ENCODE measurements around the gene NAT8L.

DNA sequence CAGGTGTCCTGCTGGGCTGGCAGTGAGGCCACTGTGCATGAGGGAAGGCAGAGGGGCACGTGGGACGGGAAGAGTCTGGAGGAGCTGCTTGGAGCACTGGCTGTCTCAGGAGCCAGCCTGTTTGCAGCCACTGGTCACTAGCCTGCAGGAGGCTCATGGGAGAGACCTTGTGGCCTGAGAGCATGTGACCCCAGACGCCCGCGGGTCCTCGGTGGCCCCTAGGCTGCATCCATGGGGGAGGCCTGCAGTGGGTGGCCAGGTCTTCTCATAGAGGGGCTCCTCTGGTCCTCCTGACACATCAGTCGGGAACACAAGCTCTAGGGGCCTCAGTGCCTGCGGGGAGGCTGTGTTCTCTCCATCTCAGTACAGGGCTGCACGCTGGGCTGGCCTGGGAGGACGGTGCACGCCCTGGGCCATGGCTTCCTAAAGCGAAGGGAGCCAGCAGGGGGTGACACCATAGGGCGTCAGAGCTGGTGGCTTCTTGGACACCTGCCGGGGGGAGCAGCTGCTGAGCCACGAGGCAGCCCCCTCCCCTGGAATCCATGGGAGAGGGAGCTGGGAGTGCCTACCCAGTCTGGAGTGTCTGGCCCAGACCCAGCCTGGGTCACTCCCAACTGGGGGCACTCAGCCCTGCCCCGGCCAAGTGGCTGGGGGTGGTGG, 12.3 kb downstream of the NAT8L start:
- TF ChIP-seq, protein P1, sequence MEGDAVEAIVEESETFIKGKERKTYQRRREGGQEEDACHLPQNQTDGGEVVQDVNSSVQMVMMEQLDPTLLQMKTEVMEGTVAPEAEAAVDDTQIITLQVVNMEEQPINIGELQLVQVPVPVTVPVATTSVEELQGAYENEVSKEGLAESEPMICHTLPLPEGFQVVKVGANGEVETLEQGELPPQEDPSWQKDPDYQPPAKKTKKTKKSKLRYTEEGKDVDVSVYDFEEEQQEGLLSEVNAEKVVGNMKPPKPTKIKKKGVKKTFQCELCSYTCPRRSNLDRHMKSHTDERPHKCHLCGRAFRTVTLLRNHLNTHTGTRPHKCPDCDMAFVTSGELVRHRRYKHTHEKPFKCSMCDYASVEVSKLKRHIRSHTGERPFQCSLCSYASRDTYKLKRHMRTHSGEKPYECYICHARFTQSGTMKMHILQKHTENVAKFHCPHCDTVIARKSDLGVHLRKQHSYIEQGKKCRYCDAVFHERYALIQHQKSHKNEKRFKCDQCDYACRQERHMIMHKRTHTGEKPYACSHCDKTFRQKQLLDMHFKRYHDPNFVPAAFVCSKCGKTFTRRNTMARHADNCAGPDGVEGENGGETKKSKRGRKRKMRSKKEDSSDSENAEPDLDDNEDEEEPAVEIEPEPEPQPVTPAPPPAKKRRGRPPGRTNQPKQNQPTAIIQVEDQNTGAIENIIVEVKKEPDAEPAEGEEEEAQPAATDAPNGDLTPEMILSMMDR (IDR thresholded peaks at IDR 0.05), result no peak
- TF ChIP-seq POLR2A (IDR thresholded peaks at IDR 0.05) (no peak), EP300 (IDR thresholded peaks at IDR 0.05) (no peak)
